Measurements from ENCODE around the gene CREB3L2. TPM values are rescaled to one million over a fixed set of nuclear protein-coding genes. Genes with fewer than 3 reads are reported as not detected.

The CREB3L2 gene
- total RNA-seq, 1 experiment from 2014 or later, result 41.2 TPM

DNA sequence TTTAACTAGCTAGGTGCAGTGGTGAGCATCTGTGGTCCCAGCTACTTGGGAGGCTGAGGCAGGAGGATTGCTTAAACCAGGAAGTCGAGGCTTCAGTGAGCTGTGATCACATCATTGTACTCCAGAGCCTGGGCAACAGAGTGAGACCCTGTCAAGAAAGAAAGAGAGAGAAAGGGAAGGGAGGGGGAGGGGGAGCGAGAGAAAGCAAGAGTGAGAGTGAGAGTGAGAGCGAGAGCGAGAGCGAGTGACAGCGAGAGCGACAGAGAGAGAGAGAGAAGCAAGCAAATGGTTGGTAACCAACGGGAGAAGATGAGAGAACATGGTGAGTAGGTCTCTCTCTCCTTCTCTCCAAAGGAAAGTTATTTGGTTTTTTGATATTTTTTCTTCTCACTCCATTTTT is 85.3 kb downstream of the CREB3L2 start:
- Histone ChIP-seq H3K9me2 (ENCODE audit: insufficient read depth) (no peaks in the 10 kb centered on the region), H3K27ac (no peak overlapping the region), H4K20me1 (ENCODE audit: insufficient read depth) (no peaks in the 10 kb centered on the region), H3F3A (ENCODE audit: insufficient read depth, low read depth) (no peaks in the 10 kb centered on the region), H3K36me3 (ENCODE audit: low read depth) (peaks cover 4% of the 10 kb centered on the region; the same call in 1 of the 2 replicates), H3K4me2 (no peak overlapping the region), H2AFZ (no peak overlapping the region), H3K9me3 (ENCODE audit: insufficient read depth, low read depth) (no peaks in the 10 kb centered on the region), H3K79me2 (ENCODE audit: low read depth) (no peaks in the 10 kb centered on the region; the same call in 1 of the 2 replicates), H3K4me1 (replicated peaks; ENCODE audit: insufficient read depth) (no peaks in the 10 kb centered on the region), H3K27me3 (ENCODE audit: insufficient read depth, low read depth) (no peaks in the 10 kb centered on the region), H3K4me3 (no peak overlapping the region)
- no peak for DNase-seq
- TF ChIP-seq EZH2 (IDR thresholded peaks at IDR 0.05; ENCODE audit: low read depth), result no peak
- TF ChIP-seq, protein P1, sequence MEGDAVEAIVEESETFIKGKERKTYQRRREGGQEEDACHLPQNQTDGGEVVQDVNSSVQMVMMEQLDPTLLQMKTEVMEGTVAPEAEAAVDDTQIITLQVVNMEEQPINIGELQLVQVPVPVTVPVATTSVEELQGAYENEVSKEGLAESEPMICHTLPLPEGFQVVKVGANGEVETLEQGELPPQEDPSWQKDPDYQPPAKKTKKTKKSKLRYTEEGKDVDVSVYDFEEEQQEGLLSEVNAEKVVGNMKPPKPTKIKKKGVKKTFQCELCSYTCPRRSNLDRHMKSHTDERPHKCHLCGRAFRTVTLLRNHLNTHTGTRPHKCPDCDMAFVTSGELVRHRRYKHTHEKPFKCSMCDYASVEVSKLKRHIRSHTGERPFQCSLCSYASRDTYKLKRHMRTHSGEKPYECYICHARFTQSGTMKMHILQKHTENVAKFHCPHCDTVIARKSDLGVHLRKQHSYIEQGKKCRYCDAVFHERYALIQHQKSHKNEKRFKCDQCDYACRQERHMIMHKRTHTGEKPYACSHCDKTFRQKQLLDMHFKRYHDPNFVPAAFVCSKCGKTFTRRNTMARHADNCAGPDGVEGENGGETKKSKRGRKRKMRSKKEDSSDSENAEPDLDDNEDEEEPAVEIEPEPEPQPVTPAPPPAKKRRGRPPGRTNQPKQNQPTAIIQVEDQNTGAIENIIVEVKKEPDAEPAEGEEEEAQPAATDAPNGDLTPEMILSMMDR (conservative IDR thresholded peaks at IDR 0.05), result no peak
- ChIA-PET POLR2A (ENCODE audit: unreplicated experiment) (no interaction called here), CTCF (no interaction called here)
- intact Hi-C loops (cut with micrococcal nuclease; ENCODE audit: unreplicated experiment), result no loop called here
- no TSS peak for BruUV-seq (replicated peaks)

DNA sequence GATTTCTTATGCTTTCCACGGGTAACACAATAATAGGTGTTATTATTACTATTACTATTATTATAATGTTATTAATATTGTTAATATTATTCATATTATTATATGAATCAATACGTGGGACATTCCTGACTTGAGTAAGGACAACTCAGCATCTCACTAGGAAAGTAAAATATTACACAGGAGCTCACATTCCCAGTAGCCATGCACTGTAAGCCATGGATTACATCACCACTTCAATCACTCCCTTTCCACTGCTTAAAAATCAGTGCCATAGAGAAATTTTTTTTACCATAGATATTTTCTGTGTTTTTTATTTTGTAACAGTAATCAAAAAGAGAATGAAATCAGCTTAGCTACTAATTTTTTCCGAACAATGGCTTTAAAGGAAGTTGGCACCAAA is 86.6 kb downstream of the CREB3L2 start:
- Histone ChIP-seq H3K79me2 (ENCODE audit: low read depth) (no peaks in the 10 kb centered on the region; the same call in 1 of the 2 replicates), H3K9me3 (ENCODE audit: insufficient read depth, low read depth) (no peaks in the 10 kb centered on the region), H3K27me3 (ENCODE audit: insufficient read depth, low read depth) (no peaks in the 10 kb centered on the region), H3K27ac (no peak overlapping the region), H3K4me2 (no peak overlapping the region), H3K9me2 (ENCODE audit: insufficient read depth) (no peaks in the 10 kb centered on the region), H3K4me1 (replicated peaks; ENCODE audit: insufficient read depth) (no peaks in the 10 kb centered on the region), H4K20me1 (ENCODE audit: insufficient read depth) (no peaks in the 10 kb centered on the region), H3K4me3 (no peak overlapping the region), H3K36me3 (ENCODE audit: low read depth) (peaks cover 4% of the 10 kb centered on the region; the same call in 1 of the 2 replicates), H3F3A (ENCODE audit: insufficient read depth, low read depth) (no peaks in the 10 kb centered on the region), H2AFZ (no peak overlapping the region)
- TF ChIP-seq, protein P1 (conservative IDR thresholded peaks at IDR 0.05), result no peak
- no peak for TF ChIP-seq EZH2 (IDR thresholded peaks at IDR 0.05; ENCODE audit: low read depth)
- no peak for DNase-seq
- no TSS peak for BruUV-seq (replicated peaks)
- CTCF ChIA-PET, result no interaction called here
- intact Hi-C loops (cut with micrococcal nuclease; ENCODE audit: unreplicated experiment), result no loop called here
- POLR2A ChIA-PET (ENCODE audit: unreplicated experiment), result interaction anchor here (0.6 kb wide), 1 partner anchor 459 kb away, joined by 4 read pairs; no protein-coding TSS in a partner anchor

DNA sequence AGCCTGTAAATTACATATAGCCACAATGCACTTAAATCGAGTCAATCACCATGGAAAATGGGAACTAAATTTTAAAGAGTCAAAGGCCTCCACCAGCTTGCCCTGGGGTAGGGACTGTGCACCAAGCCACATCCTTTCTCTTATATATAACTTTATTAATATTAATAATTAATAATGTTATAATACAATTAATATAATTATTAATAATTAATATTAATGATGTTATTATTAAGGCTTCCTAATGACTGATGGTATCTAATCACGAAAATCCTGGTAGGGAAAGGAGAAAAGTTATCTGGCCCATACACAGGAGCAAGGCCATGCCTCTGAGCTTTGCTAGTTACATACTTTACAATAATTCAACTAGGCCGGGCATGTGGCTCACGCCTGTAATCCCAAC is 87.9 kb downstream of the CREB3L2 start:
- H3K79me2 ChIP-seq (ENCODE audit: low read depth), result no peaks in the 10 kb centered on the region

More for the DNA sequence above, 87.9 kb downstream of the CREB3L2 start:
- no TSS peak for BruUV-seq (replicated peaks)
- Histone ChIP-seq H4K20me1 (ENCODE audit: insufficient read depth) (no peaks in the 10 kb centered on the region), H3K36me3 (ENCODE audit: low read depth) (peaks cover 4% of the 10 kb centered on the region; the same call in 1 of the 2 replicates), H2AFZ (no peak overlapping the region), H3F3A (ENCODE audit: insufficient read depth, low read depth) (no peaks in the 10 kb centered on the region), H3K4me3 (no peak overlapping the region), H3K27ac (no peak overlapping the region), H3K4me1 (replicated peaks; ENCODE audit: insufficient read depth) (no peaks in the 10 kb centered on the region), H3K4me2 (no peak overlapping the region), H3K9me2 (ENCODE audit: insufficient read depth) (no peaks in the 10 kb centered on the region), H3K27me3 (ENCODE audit: insufficient read depth, low read depth) (no peaks in the 10 kb centered on the region), H3K9me3 (ENCODE audit: insufficient read depth, low read depth) (no peaks in the 10 kb centered on the region)
- intact Hi-C loops (cut with micrococcal nuclease; ENCODE audit: unreplicated experiment), result no loop called here
- CTCF ChIA-PET, result no interaction called here
- TF ChIP-seq EZH2 (IDR thresholded peaks at IDR 0.05; ENCODE audit: low read depth), result no peak
- TF ChIP-seq, protein P1 (conservative IDR thresholded peaks at IDR 0.05), result no peak
- POLR2A ChIA-PET (ENCODE audit: unreplicated experiment), result no interaction called here
- no peak for DNase-seq

All from PC-9 (cell line).